Measurements from ENCODE around the gene POLR2H. TPM values are rescaled to one million over a fixed set of nuclear protein-coding genes. Genes with fewer than 3 reads are reported as not detected.
A peak's percentile ranks its signal among the peaks of the same experiment; 100 is the strongest.

Gene POLR2H
- total and polyA plus RNA-seq, 2 donors (not counting 1 experiment from before 2014, with no cell fraction given): 60.4 to 106 TPM

DNA sequence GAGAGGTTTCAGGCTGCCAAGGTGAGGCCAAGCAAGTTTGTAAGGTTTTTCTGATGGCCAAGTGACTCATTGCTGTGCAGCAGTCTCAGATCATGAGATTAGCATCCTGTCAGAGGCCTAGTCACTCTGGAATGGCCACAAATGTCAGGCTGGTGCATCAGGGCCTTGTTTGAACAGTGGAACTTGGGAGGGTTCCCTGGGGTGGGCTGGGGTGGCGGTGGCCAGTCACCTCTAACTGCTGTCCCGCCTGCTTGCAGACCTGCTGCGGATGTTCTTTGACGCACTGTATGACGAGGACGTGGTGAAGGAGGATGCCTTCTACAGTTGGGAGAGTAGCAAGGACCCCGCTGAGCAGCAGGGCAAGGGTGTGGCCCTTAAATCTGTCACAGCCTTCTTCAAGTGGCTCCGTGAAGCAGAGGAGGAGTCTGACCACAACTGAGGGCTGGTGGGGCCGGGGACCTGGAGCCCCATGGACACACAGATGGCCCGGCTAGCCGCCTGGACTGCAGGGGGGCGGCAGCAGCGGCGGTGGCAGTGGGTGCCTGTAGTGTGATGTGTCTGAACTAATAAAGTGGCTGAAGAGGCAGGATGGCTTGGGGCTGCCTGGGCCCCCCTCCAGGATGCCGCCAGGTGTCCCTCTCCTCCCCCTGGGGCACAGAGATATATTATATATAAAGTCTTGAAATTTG lies 26.9 kb upstream of the POLR2H start:
- ATAC-seq (ENCODE audit: low read depth) (no peak), DNase-seq (peak; percentile 39)
- no peak for TF ChIP-seq EZH2 (IDR thresholded peaks at IDR 0.05; ENCODE audit: borderline replicate concordance, insufficient read depth, low read depth, low read length, poor library complexity, severe bottlenecking)
- TF ChIP-seq, protein P1, sequence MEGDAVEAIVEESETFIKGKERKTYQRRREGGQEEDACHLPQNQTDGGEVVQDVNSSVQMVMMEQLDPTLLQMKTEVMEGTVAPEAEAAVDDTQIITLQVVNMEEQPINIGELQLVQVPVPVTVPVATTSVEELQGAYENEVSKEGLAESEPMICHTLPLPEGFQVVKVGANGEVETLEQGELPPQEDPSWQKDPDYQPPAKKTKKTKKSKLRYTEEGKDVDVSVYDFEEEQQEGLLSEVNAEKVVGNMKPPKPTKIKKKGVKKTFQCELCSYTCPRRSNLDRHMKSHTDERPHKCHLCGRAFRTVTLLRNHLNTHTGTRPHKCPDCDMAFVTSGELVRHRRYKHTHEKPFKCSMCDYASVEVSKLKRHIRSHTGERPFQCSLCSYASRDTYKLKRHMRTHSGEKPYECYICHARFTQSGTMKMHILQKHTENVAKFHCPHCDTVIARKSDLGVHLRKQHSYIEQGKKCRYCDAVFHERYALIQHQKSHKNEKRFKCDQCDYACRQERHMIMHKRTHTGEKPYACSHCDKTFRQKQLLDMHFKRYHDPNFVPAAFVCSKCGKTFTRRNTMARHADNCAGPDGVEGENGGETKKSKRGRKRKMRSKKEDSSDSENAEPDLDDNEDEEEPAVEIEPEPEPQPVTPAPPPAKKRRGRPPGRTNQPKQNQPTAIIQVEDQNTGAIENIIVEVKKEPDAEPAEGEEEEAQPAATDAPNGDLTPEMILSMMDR (IDR thresholded peaks at IDR 0.05): no peak
- Histone ChIP-seq H3K9me3 (ENCODE audit: control extremely low read depth in 1 of 3, control insufficient read depth in 2 of 3, insufficient read depth in 1 of 3, low read length in 2 of 3) (no peaks in the 10 kb centered on the region), H2AFZ (ENCODE audit: insufficient read depth, low read depth, low read length, poor library complexity, severe bottlenecking) (no peak overlapping the region), H3K27ac (ENCODE audit: low read length in 2 of 2) (peak overlapping the region; percentile 93), H3K4me1 (ENCODE audit: control insufficient read depth in 2 of 2, insufficient read depth in 2 of 2, low read length in 2 of 2) (peaks cover 14 to 25% of the 10 kb centered on the region in 2 donors), H3K36me3 (replicated peaks in 1 of 2; ENCODE audit: control extremely low read depth in 1 of 2, control insufficient read depth in 1 of 2, extremely low read depth in 1 of 2, insufficient read depth in 2 of 2, low read length in 1 of 2) (peaks cover 1 to 48% of the 10 kb centered on the region in 2 experiments), H3K79me2 (ENCODE audit: control insufficient read depth, insufficient read depth, low read length) (peaks cover 19% of the 10 kb centered on the region), H3K4me2 (replicated peaks; ENCODE audit: low read depth, low read length, poor library complexity, severe bottlenecking) (no peak overlapping the region), H3K9ac (ENCODE audit: low read length) (no peak overlapping the region), H3K4me3 (ENCODE audit: control extremely low read depth in 1 of 5, extremely low read depth in 1 of 5, insufficient read depth in 1 of 5, low read depth in 2 of 5, low read length in 4 of 5) (no peak overlapping the region), H4K20me1 (ENCODE audit: control insufficient read depth, insufficient read depth, low read length, poor library complexity, severe bottlenecking) (no peaks in the 10 kb centered on the region), H3K27me3 (replicated peaks in 1 of 4; ENCODE audit: control extremely low read depth in 1 of 4, control insufficient read depth in 3 of 4, insufficient read depth in 4 of 4, low read length in 3 of 4) (peaks cover 0 to 3% (median 0%) of the 10 kb centered on the region in 4 experiments)
- POLR2A ChIA-PET: no interaction called here
- WGBS (ENCODE audit: insufficient coverage): 85% methylated on average over 12 of the region's 15 CpGs
- H3K27ac Mint-ChIP-seq: peak overlapping the region; percentile 67
- H3K4me1 Mint-ChIP-seq: peaks cover 30% of the 10 kb centered on the region
- no peaks in the 10 kb centered on the region for H3K27me3 Mint-ChIP-seq
- CTCF ChIA-PET: no interaction called here
- H3K9me3 Mint-ChIP-seq (ENCODE audit: insufficient read depth): no peaks in the 10 kb centered on the region
- intact Hi-C loops (cut with micrococcal nuclease): loop anchor here (1.0 to 2.0 kb wide), 4 partner anchors 20 to 85 kb away; partner anchors contain the start of genes EEF1AKMT4, EIF4G1 and PSMD2
- H3K4me3 Mint-ChIP-seq: peak overlapping the region; percentile 66

DNA sequence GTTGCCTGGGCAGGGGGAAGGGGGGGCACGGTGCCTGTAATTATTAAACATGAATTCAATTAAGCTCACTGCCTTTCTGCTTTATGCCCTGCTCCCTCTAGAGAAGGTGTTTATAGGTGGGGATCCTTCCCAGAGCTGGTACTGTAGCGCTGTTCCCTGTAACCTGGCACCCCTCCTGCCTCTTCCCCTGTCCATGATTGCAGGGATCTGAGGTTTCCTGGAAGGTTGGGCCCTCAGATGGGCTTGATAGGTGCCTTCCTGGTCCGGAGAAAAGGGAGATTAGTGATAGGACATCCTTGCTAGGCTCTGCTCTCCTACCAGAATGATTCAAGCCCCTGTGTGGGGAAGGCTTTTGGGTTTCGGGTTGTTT lies 26.2 kb upstream of the POLR2H start:
- H3K9me3 Mint-ChIP-seq (ENCODE audit: insufficient read depth): no peaks in the 10 kb centered on the region
- TF ChIP-seq EZH2 (IDR thresholded peaks at IDR 0.05; ENCODE audit: borderline replicate concordance, insufficient read depth, low read depth, low read length, poor library complexity, severe bottlenecking): no peak
- TF ChIP-seq, protein P1 (IDR thresholded peaks at IDR 0.05): no peak
- peak overlapping the region; percentile 94 for H3K4me3 Mint-ChIP-seq
- ATAC-seq (ENCODE audit: low read depth) (no peak), DNase-seq (no peak)
- peaks cover 19% of the 10 kb centered on the region for H3K79me2 ChIP-seq (ENCODE audit: control insufficient read depth, insufficient read depth, low read length)
- H3K9ac ChIP-seq (ENCODE audit: low read length): peak overlapping the region; percentile 86
- peaks cover 1 to 41% of the 10 kb centered on the region in 2 experiments for H3K36me3 ChIP-seq (replicated peaks in 1 of 2; ENCODE audit: control extremely low read depth in 1 of 2, control insufficient read depth in 1 of 2, extremely low read depth in 1 of 2, insufficient read depth in 2 of 2, low read length in 1 of 2)
- intact Hi-C loops (cut with micrococcal nuclease): loop anchor here (1.0 to 2.0 kb wide), 4 partner anchors 21 to 86 kb away; partner anchors contain the start of genes EEF1AKMT4, EIF4G1 and PSMD2
- no peaks in the 10 kb centered on the region for H3K27me3 Mint-ChIP-seq
- peak overlapping the region; percentile 85 for H2AFZ ChIP-seq (ENCODE audit: insufficient read depth, low read depth, low read length, poor library complexity, severe bottlenecking)
- H3K4me1 Mint-ChIP-seq: peaks cover 30% of the 10 kb centered on the region
- 54% methylated on average over 2 of the region's 4 CpGs for WGBS (ENCODE audit: insufficient coverage)
- H3K4me2 ChIP-seq (replicated peaks; ENCODE audit: low read depth, low read length, poor library complexity, severe bottlenecking): peak overlapping the region; percentile 82
- peaks cover 14 to 25% of the 10 kb centered on the region in 2 donors for H3K4me1 ChIP-seq (ENCODE audit: control insufficient read depth in 2 of 2, insufficient read depth in 2 of 2, low read length in 2 of 2)
- peak overlapping the region; percentile 93 for H3K27ac ChIP-seq (ENCODE audit: low read length in 2 of 2)
- H3K27ac Mint-ChIP-seq: peak overlapping the region; percentile 90
- H3K9me3 ChIP-seq (ENCODE audit: control extremely low read depth in 1 of 3, control insufficient read depth in 2 of 3, insufficient read depth in 1 of 3, low read length in 2 of 3): no peaks in the 10 kb centered on the region
- POLR2A ChIA-PET: interaction anchor here (0.6 kb wide), 1 partner anchor 26 kb away, joined by 5 read pairs; the partner anchor contains the start of genes CLCN2 and POLR2H
- peaks cover 0 to 3% (median 0%) of the 10 kb centered on the region in 4 experiments for H3K27me3 ChIP-seq (replicated peaks in 1 of 4; ENCODE audit: control extremely low read depth in 1 of 4, control insufficient read depth in 3 of 4, insufficient read depth in 4 of 4, low read length in 3 of 4)
- peak overlapping the region in 4 of 5 experiments; percentile 68 to 83 (median 76) for H3K4me3 ChIP-seq (ENCODE audit: control extremely low read depth in 1 of 5, extremely low read depth in 1 of 5, insufficient read depth in 1 of 5, low read depth in 2 of 5, low read length in 4 of 5)
- CTCF ChIA-PET: no interaction called here
- no peaks in the 10 kb centered on the region for H4K20me1 ChIP-seq (ENCODE audit: control insufficient read depth, insufficient read depth, low read length, poor library complexity, severe bottlenecking)
